Measurements from ENCODE around the gene ENOX1. TPM values are rescaled to one million over a fixed set of nuclear protein-coding genes. Genes with fewer than 3 reads are reported as not detected.

Gene ENOX1
- total RNA-seq, 1 donor from 2014 or later = 8.7 TPM

GRCh38 chr13:43414111-43414510, 372.7 kb downstream of the ENOX1 start:
- Mint-ChIP-seq H3K27ac (ENCODE audit: unreplicated experiment) (no peak overlapping the region), H3K36me3 (ENCODE audit: unreplicated experiment) (no peaks in the 10 kb centered on the region), H3K9me3 (ENCODE audit: unreplicated experiment) (peaks cover 3% of the 10 kb centered on the region), H3K4me3 (ENCODE audit: unreplicated experiment) (no peak overlapping the region), H3K4me1 (ENCODE audit: low read depth, unreplicated experiment) (no peaks in the 10 kb centered on the region), H3K27me3 (ENCODE audit: unreplicated experiment) (no peaks in the 10 kb centered on the region)
- no peak for TF ChIP-seq CTCF (IDR thresholded peaks at IDR 0.05; ENCODE audit: partially characterized antibody, unreplicated experiment)
- DNase-seq = no peak

GRCh38 chr13:43411741-43412140, 375.0 kb downstream of the ENOX1 start:
- H3K4me1 Mint-ChIP-seq (ENCODE audit: low read depth, unreplicated experiment) = no peaks in the 10 kb centered on the region
- H3K36me3 Mint-ChIP-seq (ENCODE audit: unreplicated experiment) = no peaks in the 10 kb centered on the region
- peaks cover 2% of the 10 kb centered on the region for H3K9me3 Mint-ChIP-seq (ENCODE audit: unreplicated experiment)
- H3K27ac Mint-ChIP-seq (ENCODE audit: unreplicated experiment) = no peak overlapping the region
- no peak for DNase-seq
- H3K4me3 Mint-ChIP-seq (ENCODE audit: unreplicated experiment) = no peak overlapping the region
- no peak for TF ChIP-seq CTCF (IDR thresholded peaks at IDR 0.05; ENCODE audit: partially characterized antibody, unreplicated experiment)
- H3K27me3 Mint-ChIP-seq (ENCODE audit: unreplicated experiment) = no peaks in the 10 kb centered on the region

GRCh38 chr13:43411211-43411610, 375.6 kb downstream of the ENOX1 start:
- no peak for DNase-seq
- Mint-ChIP-seq H3K27ac (ENCODE audit: unreplicated experiment) (no peak overlapping the region), H3K4me1 (ENCODE audit: low read depth, unreplicated experiment) (no peaks in the 10 kb centered on the region), H3K4me3 (ENCODE audit: unreplicated experiment) (no peak overlapping the region), H3K27me3 (ENCODE audit: unreplicated experiment) (no peaks in the 10 kb centered on the region), H3K36me3 (ENCODE audit: unreplicated experiment) (no peaks in the 10 kb centered on the region), H3K9me3 (ENCODE audit: unreplicated experiment) (peaks cover 2% of the 10 kb centered on the region)
- TF ChIP-seq CTCF (IDR thresholded peaks at IDR 0.05; ENCODE audit: partially characterized antibody, unreplicated experiment) = no peak

- no peak for DNase-seq
- no peaks in the 10 kb centered on the region for H3K4me1 Mint-ChIP-seq (ENCODE audit: low read depth, unreplicated experiment)
- no peak overlapping the region for H3K27ac Mint-ChIP-seq (ENCODE audit: unreplicated experiment)
- no peaks in the 10 kb centered on the region for H3K9me3 Mint-ChIP-seq (ENCODE audit: unreplicated experiment)
- H3K27me3 Mint-ChIP-seq (ENCODE audit: unreplicated experiment) = no peaks in the 10 kb centered on the region
- no peak overlapping the region for H3K4me3 Mint-ChIP-seq (ENCODE audit: unreplicated experiment)
- H3K36me3 Mint-ChIP-seq (ENCODE audit: unreplicated experiment) = no peaks in the 10 kb centered on the region
- no peak for TF ChIP-seq CTCF (IDR thresholded peaks at IDR 0.05; ENCODE audit: partially characterized antibody, unreplicated experiment)
Measured at GRCh38 chr13:43408274-43408673, 378.5 kb downstream of the ENOX1 start.

GRCh38 chr13:43407023-43407581, 379.7 kb downstream of the ENOX1 start:
- H3K27ac Mint-ChIP-seq (ENCODE audit: unreplicated experiment) = no peak overlapping the region
- H3K9me3 Mint-ChIP-seq (ENCODE audit: unreplicated experiment) = no peaks in the 10 kb centered on the region
- no peak for TF ChIP-seq CTCF (IDR thresholded peaks at IDR 0.05; ENCODE audit: partially characterized antibody, unreplicated experiment)
- DNase-seq = no peak
- H3K4me1 Mint-ChIP-seq (ENCODE audit: low read depth, unreplicated experiment) = no peaks in the 10 kb centered on the region
- H3K4me3 Mint-ChIP-seq (ENCODE audit: unreplicated experiment) = no peak overlapping the region
- H3K36me3 Mint-ChIP-seq (ENCODE audit: unreplicated experiment) = no peaks in the 10 kb centered on the region
- no peaks in the 10 kb centered on the region for H3K27me3 Mint-ChIP-seq (ENCODE audit: unreplicated experiment)
